ENCODE data around the gene EVA1B.
A peak's percentile ranks its signal among the peaks of the same experiment; 100 is the strongest.

The EVA1B gene

GRCh38 chr1:36309397-36309796, 14.0 kb downstream of the EVA1B start:
- no peak for DNase-seq (ENCODE audit: low read depth)

- DNase-seq (ENCODE audit: low read depth): no peak
These were observed 15.7 kb downstream of the EVA1B start for GRCh38 chr1:36307601-36308330.

GRCh38 chr1:36306902-36307456, 16.5 kb downstream of the EVA1B start:
- DNase-seq (ENCODE audit: low read depth): peak; percentile 95

- DNase-seq (ENCODE audit: low read depth): peak; percentile 42
These were observed 17.1 kb downstream of the EVA1B start, which contains the start of gene SH3D21 for GRCh38 chr1:36306210-36306901. Gene SH3D21, plus strand, starts transcription at chr1:36306368. Its CDS starts 53 bp downstream, at chr1:36306421.

- DNase-seq (ENCODE audit: low read depth): no peak
These were observed 17.6 kb downstream of the EVA1B start for GRCh38 chr1:36305915-36306209.

GRCh38 chr1:36304970-36305914, 18.2 kb downstream of the EVA1B start:
- DNase-seq (ENCODE audit: low read depth): no peak

- no peak for DNase-seq (ENCODE audit: low read depth)
These were observed 18.9 kb downstream of the EVA1B start for GRCh38 chr1:36304521-36304920.

GRCh38 chr1:36303650-36304360, 19.6 kb downstream of the EVA1B start:
- DNase-seq (ENCODE audit: low read depth): no peak

- DNase-seq (ENCODE audit: low read depth): no peak
These were observed 20.2 kb downstream of the EVA1B start for GRCh38 chr1:36303244-36303643.

- DNase-seq (ENCODE audit: low read depth): no peak
These were observed 22.2 kb downstream of the EVA1B start for GRCh38 chr1:36301220-36301619.

- peak; percentile 26 for DNase-seq (ENCODE audit: low read depth)
These were observed 22.9 kb downstream of the EVA1B start for GRCh38 chr1:36300526-36300925.

GRCh38 chr1:36298640-36299039, 24.8 kb downstream of the EVA1B start:
- no peak for DNase-seq (ENCODE audit: low read depth)

GRCh38 chr1:36297062-36297461, 26.4 kb downstream of the EVA1B start:
- no peak for DNase-seq (ENCODE audit: low read depth)

- DNase-seq (ENCODE audit: low read depth): no peak
These were observed 28.1 kb downstream of the EVA1B start for GRCh38 chr1:36295390-36295789.

- DNase-seq (ENCODE audit: low read depth): no peak
These were observed 35.9 kb downstream of the EVA1B start for GRCh38 chr1:36287595-36287994.

GRCh38 chr1:36286802-36287201, 36.6 kb downstream of the EVA1B start:
- no peak for DNase-seq (ENCODE audit: low read depth)

GRCh38 chr1:36285443-36286101, 37.9 kb downstream of the EVA1B start:
- DNase-seq (ENCODE audit: low read depth): peak; percentile 86

- no peak for DNase-seq (ENCODE audit: low read depth)
These were observed 38.9 kb downstream of the EVA1B start for GRCh38 chr1:36284517-36284916.

GRCh38 chr1:36284061-36284460, 39.4 kb downstream of the EVA1B start:
- peak; percentile 47 for DNase-seq (ENCODE audit: low read depth)

- DNase-seq (ENCODE audit: low read depth): no peak
These were observed 43.6 kb downstream of the EVA1B start for GRCh38 chr1:36279789-36280296.

Data from EH (cell line).